ENCODE results near the gene NAT10. TPM values are rescaled to one million over a fixed set of nuclear protein-coding genes. Genes with fewer than 3 reads are reported as not detected.

The NAT10 gene
- total RNA-seq, 1 donor from 2014 or later, result 34.4 TPM

DNA sequence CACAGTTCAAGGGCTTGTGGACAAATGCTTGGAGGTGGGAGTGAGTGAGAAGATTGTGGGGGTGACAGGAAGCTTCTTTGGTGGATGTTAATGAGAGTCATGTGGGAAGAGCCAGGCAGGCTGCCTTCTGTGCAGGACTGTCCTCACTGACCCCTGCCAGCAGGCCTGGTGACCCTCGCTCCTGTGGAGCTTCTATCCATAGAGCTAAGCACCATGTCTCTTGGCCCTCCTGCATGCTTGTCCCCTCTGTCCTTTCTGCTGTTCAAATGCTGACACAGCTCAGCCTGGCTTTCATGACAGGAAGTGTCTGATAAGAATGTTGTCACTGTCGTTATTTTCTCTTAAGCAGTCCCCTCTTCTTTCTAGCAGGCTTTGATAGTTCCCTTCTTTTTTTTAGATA, 37.6 kb downstream of the NAT10 start:
- H3K4me3 Mint-ChIP-seq (ENCODE audit: unreplicated experiment), result no peak overlapping the region
- TF ChIP-seq, protein P1, sequence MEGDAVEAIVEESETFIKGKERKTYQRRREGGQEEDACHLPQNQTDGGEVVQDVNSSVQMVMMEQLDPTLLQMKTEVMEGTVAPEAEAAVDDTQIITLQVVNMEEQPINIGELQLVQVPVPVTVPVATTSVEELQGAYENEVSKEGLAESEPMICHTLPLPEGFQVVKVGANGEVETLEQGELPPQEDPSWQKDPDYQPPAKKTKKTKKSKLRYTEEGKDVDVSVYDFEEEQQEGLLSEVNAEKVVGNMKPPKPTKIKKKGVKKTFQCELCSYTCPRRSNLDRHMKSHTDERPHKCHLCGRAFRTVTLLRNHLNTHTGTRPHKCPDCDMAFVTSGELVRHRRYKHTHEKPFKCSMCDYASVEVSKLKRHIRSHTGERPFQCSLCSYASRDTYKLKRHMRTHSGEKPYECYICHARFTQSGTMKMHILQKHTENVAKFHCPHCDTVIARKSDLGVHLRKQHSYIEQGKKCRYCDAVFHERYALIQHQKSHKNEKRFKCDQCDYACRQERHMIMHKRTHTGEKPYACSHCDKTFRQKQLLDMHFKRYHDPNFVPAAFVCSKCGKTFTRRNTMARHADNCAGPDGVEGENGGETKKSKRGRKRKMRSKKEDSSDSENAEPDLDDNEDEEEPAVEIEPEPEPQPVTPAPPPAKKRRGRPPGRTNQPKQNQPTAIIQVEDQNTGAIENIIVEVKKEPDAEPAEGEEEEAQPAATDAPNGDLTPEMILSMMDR (IDR thresholded peaks at IDR 0.05; ENCODE audit: unreplicated experiment), result no peak
- peaks cover 8% of the 10 kb centered on the region for H3K27me3 Mint-ChIP-seq (ENCODE audit: unreplicated experiment)
- H3K4me1 Mint-ChIP-seq (ENCODE audit: unreplicated experiment), result peaks cover 3% of the 10 kb centered on the region
- no peaks in the 10 kb centered on the region for H3K9me3 Mint-ChIP-seq (ENCODE audit: unreplicated experiment)
- peaks cover 61% of the 10 kb centered on the region for H3K36me3 Mint-ChIP-seq (ENCODE audit: low read depth, unreplicated experiment)
- no peak for DNase-seq (ENCODE audit: low spot score)
- H3K27ac Mint-ChIP-seq (ENCODE audit: unreplicated experiment), result no peak overlapping the region

DNA sequence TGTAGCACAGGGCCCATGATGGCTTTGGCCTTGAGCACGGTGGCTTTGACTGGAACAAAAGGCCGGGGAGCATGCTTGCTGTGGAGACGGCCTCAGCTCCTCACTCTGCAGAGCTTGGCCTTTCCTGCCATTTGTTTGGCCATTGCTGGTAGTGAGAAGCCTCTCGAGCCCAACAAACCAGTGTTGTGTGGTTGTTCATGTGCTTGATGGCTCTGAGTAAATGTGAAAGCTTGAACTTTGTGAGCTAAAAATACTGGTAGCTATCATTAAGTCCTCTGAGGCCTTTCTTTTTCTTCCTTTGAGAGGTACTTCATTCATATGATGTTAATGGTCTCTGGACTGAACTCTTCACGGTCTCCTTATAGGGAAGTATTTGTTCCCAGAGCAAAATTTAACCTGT, 39.6 kb downstream of the NAT10 start:
- DNase-seq (ENCODE audit: low spot score), result no peak
- Mint-ChIP-seq H3K9me3 (ENCODE audit: unreplicated experiment) (no peaks in the 10 kb centered on the region), H3K36me3 (ENCODE audit: low read depth, unreplicated experiment) (peaks cover 48% of the 10 kb centered on the region), H3K4me3 (ENCODE audit: unreplicated experiment) (no peak overlapping the region), H3K27me3 (ENCODE audit: unreplicated experiment) (peaks cover 6% of the 10 kb centered on the region), H3K27ac (ENCODE audit: unreplicated experiment) (no peak overlapping the region), H3K4me1 (ENCODE audit: unreplicated experiment) (peaks cover 3% of the 10 kb centered on the region)
- TF ChIP-seq, protein P1 (IDR thresholded peaks at IDR 0.05; ENCODE audit: unreplicated experiment), result no peak

DNA sequence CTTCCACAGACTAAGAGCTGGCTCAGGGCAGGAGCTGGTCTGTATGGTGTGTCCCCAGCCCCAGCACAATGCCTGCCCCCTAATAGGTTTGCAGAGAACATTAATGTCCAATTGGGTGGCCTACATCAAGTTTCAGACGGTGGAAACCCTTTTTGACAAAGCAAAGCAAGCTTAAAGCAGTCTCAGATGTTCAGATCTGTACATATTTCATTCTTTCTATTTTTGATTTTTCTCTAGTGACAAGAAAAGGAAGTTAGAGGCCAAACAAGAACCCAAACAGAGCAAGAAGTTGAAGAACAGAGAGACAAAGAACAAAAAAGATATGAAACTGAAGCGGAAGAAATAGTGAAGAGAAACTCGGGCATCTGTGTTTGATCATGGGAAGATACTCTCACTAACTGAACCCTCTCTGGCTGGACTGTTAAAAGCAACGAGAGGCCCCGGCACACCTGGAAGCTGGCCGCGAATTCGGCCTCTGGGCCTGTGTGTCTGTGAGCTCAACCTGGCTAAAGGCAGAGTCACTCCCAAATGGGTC, 40.5 kb downstream of the NAT10 start:
- Mint-ChIP-seq H3K27ac (ENCODE audit: unreplicated experiment) (no peak overlapping the region), H3K36me3 (ENCODE audit: low read depth, unreplicated experiment) (peaks cover 48% of the 10 kb centered on the region), H3K4me1 (ENCODE audit: unreplicated experiment) (peaks cover 3% of the 10 kb centered on the region), H3K9me3 (ENCODE audit: unreplicated experiment) (no peaks in the 10 kb centered on the region), H3K27me3 (ENCODE audit: unreplicated experiment) (peaks cover 8% of the 10 kb centered on the region), H3K4me3 (ENCODE audit: unreplicated experiment) (peak overlapping the region; percentile 14)
- TF ChIP-seq, protein P1 (IDR thresholded peaks at IDR 0.05; ENCODE audit: unreplicated experiment), result no peak
- DNase-seq (ENCODE audit: low spot score), result no peak

DNA sequence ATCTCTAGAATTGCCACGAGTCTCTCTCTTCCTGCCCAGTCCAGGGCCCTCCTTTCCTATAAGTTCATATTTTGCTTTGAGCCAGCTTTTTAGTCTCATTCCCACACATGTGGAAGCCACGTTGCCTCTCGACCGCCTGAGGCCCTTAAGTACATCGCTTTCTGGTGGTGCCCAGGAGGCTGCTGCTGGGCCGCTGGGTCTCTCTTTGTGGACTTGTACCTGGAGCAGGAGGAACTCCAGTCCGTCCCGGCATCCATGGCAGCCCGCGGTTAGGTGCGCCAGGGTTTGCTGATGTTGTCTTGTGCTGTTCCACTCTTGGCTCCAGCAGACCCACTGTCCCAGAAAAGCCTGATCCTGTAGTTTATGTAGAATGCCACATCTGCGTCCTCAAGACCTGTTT, 41.0 kb downstream of the NAT10 start:
- Mint-ChIP-seq H3K4me1 (ENCODE audit: unreplicated experiment) (peaks cover 3% of the 10 kb centered on the region), H3K27ac (ENCODE audit: unreplicated experiment) (no peak overlapping the region), H3K4me3 (ENCODE audit: unreplicated experiment) (peak overlapping the region; percentile 56), H3K9me3 (ENCODE audit: unreplicated experiment) (no peaks in the 10 kb centered on the region), H3K27me3 (ENCODE audit: unreplicated experiment) (peaks cover 10% of the 10 kb centered on the region), H3K36me3 (ENCODE audit: low read depth, unreplicated experiment) (peaks cover 46% of the 10 kb centered on the region)
- TF ChIP-seq, protein P1 (IDR thresholded peaks at IDR 0.05; ENCODE audit: unreplicated experiment), result no peak
- DNase-seq (ENCODE audit: low spot score), result no peak

DNA sequence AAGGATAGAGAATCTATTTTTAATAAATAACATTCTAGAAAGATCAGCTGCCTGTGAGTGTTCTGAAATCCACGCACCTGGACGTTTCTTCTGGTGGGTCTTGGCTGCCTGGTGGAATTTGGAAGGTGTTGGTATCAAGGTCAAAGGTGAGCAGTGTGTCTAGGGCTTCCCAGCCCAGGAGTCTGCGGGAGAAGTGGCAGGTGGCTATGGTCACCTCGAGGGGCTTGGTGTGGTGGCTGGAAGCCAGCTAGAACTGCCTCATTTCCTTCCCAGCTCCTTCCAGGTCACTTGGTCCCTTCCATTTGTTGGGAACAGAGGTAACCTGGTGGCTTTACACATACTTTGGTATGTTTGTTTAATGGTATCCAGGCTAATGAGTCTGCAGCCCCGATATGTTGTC, 41.4 kb downstream of the NAT10 start:
- Mint-ChIP-seq H3K9me3 (ENCODE audit: unreplicated experiment) (no peaks in the 10 kb centered on the region), H3K27me3 (ENCODE audit: unreplicated experiment) (peaks cover 11% of the 10 kb centered on the region), H3K36me3 (ENCODE audit: low read depth, unreplicated experiment) (peaks cover 43% of the 10 kb centered on the region), H3K4me3 (ENCODE audit: unreplicated experiment) (peak overlapping the region; percentile 56), H3K27ac (ENCODE audit: unreplicated experiment) (no peak overlapping the region), H3K4me1 (ENCODE audit: unreplicated experiment) (peaks cover under 1% of the 10 kb centered on the region)
- TF ChIP-seq, protein P1 (IDR thresholded peaks at IDR 0.05; ENCODE audit: unreplicated experiment), result no peak
- DNase-seq (ENCODE audit: low spot score), result no peak
